Measurements from ENCODE around the gene CDK17. TPM values are rescaled to one million over a fixed set of nuclear protein-coding genes. Genes with fewer than 3 reads are reported as not detected.

Gene CDK17
- total RNA-seq, 1 experiment from 2014 or later, result 21.4 TPM

- ChIA-PET POLR2A (interaction anchor here (0.7 kb wide), 1 partner anchor 13 kb away, joined by 3 read pairs; no protein-coding TSS in a partner anchor), RAD21 (ENCODE audit: low non-redundant PET in 1 of 2, low total read pairs in 2 of 2, uncharacterized antibody in 2 of 2, unreplicated experiment in 2 of 2) (interaction anchor here in 1 of 2 experiments (1.5 kb wide), 1 partner anchor 186 kb away, joined by 3 read pairs; no protein-coding TSS in a partner anchor), CTCF (interaction anchor here (0.7 to 1.6 kb wide), 6 partner anchors 8 to 250 kb away, joined by 3 to 9 read pairs (median 4); no protein-coding TSS in a partner anchor)
- Histone ChIP-seq H3K9ac (ENCODE audit: low read length) (peak overlapping the region; percentile 56), H3K4me2 (ENCODE audit: low read length) (peak overlapping the region; percentile 97), H3K4me3 (replicated peaks in 1 of 2; ENCODE audit: low read depth in 1 of 2, low read length in 2 of 2) (peak overlapping the region; percentile 59 to 70), H3K9me3 (ENCODE audit: control insufficient read depth in 1 of 2, insufficient read depth in 1 of 2, low read depth in 1 of 2, low read length in 2 of 2) (no peaks in the 10 kb centered on the region), H3K27ac (ENCODE audit: low read depth, low read length) (peak overlapping the region; percentile 57), H3K9me2 (ENCODE audit: insufficient read depth) (no peaks in the 10 kb centered on the region), H3K79me2 (ENCODE audit: insufficient read depth, low read length) (peaks cover 35% of the 10 kb centered on the region), H3K36me3 (ENCODE audit: control insufficient read depth in 1 of 2, insufficient read depth in 2 of 2, low read length in 2 of 2) (no peaks in the 10 kb centered on the region), H3K27me3 (ENCODE audit: insufficient read depth, low read length) (no peaks in the 10 kb centered on the region), H2AFZ (ENCODE audit: low read depth, low read length, poor library complexity, severe bottlenecking) (peak overlapping the region; percentile 100), H3K4me1 (ENCODE audit: control insufficient read depth in 1 of 2, insufficient read depth in 2 of 2, low read length in 2 of 2) (peaks cover 10 to 20% of the 10 kb centered on the region in 2 experiments; a peak in 3 of 4 replicates), H4K20me1 (ENCODE audit: insufficient read depth) (peaks cover 11% of the 10 kb centered on the region; the same call in 1 of the 2 replicates)
- ATAC-seq (peak; percentile 27), DNase-seq (ENCODE audit: low read depth, low spot score) (peak; percentile 51)
- TF ChIP-seq EZH2phosphoT487 (IDR thresholded peaks at IDR 0.05; ENCODE audit: borderline replicate concordance) (no peak), FOSL1 (IDR thresholded peaks at IDR 0.05; ENCODE audit: low read depth) (no peak), RAD21 (IDR thresholded peaks at IDR 0.05; ENCODE audit: low read depth) (peak; percentile 20), SP1 (IDR thresholded peaks at IDR 0.05; ENCODE audit: low read depth) (0 out of 2 replicates have a peak, but pooled peaks have one; percentile 10), CTCF (IDR thresholded peaks at IDR 0.05 in 2 of 3, conservative IDR thresholded peaks at IDR 0.05 in 1 of 3; ENCODE audit: borderline replicate concordance in 1 of 3, insufficient read depth in 1 of 3, low read depth in 2 of 3, low read length in 2 of 3) (peak; percentile 20 to 49 (median 45); a peak in 5 of 6 replicates), ELF1 (IDR thresholded peaks at IDR 0.05; ENCODE audit: borderline replicate concordance, low read depth) (peak; percentile 51; the same call in 1 of the 2 replicates), REST (IDR thresholded peaks at IDR 0.05; ENCODE audit: low read depth) (no peak), TCF7L2 (IDR thresholded peaks at IDR 0.05; ENCODE audit: borderline replicate concordance, extremely low read depth, insufficient read depth, insufficient read length) (peak; percentile 71), ZNF274 (IDR thresholded peaks at IDR 0.05; ENCODE audit: low read depth, low read length) (no peak)
- TF ChIP-seq, protein P1, sequence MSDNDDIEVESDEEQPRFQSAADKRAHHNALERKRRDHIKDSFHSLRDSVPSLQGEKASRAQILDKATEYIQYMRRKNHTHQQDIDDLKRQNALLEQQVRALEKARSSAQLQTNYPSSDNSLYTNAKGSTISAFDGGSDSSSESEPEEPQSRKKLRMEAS (IDR thresholded peaks at IDR 0.05), result peak; percentile 15; the same call in 1 of the 2 replicates
- intact Hi-C loops (cut with micrococcal nuclease), result loop anchor here (2.0 to 5.0 kb wide), 3 partner anchors 101 to 338 kb away; no protein-coding TSS in a partner anchor
- no TSS peak for BruUV-seq (replicated peaks)
Observed at GRCh38 chr12:96401076-96401871, 1.0 kb upstream of the CDK17 start.

Data from HCT116 (cell line).